ENCODE results near the gene KCNV2.

The KCNV2 gene

DNA sequence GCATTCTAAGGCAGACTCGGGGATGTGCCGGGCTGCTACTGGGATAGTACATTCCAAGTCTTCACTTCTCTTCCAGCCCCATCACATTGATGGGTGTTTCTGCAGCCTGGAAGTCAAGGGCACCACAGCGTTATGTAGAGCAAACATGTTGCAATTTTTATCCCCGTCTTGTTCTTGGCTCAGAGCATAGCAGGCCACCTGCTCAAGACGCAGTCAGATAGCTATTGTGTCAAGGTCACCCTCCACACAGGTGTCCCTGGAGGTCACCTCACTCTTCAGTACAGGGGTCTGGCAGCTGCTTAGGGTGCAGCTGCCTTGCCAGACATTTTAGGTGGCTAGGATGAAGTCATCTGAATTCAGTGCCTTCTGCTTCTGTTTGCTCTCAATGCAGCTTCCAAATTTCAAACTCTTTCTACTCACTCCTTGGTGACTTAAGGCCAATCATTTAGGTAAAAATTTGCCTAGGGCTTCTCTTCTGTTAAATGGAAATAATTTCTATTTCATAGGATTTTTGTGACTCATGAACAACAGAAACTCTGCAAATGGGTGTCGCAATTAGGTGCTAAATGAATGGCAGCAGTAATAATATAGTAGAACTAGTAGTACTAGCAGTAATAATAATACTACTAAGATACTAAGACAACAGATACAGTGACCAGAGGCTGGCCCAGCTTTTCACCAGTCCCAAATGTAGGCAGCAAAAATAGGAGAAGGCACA, 24.3 kb downstream of the KCNV2 start:
- H3K4me3 ChIP-seq (ENCODE audit: low read depth, low read length): no peak overlapping the region
- TF ChIP-seq, protein P1, sequence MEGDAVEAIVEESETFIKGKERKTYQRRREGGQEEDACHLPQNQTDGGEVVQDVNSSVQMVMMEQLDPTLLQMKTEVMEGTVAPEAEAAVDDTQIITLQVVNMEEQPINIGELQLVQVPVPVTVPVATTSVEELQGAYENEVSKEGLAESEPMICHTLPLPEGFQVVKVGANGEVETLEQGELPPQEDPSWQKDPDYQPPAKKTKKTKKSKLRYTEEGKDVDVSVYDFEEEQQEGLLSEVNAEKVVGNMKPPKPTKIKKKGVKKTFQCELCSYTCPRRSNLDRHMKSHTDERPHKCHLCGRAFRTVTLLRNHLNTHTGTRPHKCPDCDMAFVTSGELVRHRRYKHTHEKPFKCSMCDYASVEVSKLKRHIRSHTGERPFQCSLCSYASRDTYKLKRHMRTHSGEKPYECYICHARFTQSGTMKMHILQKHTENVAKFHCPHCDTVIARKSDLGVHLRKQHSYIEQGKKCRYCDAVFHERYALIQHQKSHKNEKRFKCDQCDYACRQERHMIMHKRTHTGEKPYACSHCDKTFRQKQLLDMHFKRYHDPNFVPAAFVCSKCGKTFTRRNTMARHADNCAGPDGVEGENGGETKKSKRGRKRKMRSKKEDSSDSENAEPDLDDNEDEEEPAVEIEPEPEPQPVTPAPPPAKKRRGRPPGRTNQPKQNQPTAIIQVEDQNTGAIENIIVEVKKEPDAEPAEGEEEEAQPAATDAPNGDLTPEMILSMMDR (IDR thresholded peaks at IDR 0.05; ENCODE audit: low read depth, low read length): no peak

DNA sequence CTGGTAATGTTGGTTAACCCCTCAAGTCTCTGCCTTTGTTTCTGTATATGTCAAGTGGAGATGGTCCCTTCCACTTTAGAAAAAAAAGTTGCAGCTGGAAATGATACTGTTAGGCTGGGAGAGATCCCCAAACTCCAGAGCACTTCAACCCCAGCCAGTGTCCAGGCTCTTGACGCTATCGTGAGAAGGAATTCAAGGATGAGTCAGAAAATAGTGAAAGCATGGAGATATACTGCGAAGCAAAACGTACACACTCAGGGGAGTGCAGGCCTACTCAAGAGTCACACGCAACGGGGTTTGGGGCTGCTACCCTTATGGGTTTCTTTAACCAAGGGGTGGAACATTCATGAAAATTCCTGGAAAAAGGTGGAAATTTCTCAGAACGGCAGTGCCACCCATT, 24.9 kb downstream of the KCNV2 start:
- TF ChIP-seq, protein P1 (IDR thresholded peaks at IDR 0.05; ENCODE audit: low read depth, low read length): no peak
- no peak overlapping the region for H3K4me3 ChIP-seq (ENCODE audit: low read depth, low read length)

DNA sequence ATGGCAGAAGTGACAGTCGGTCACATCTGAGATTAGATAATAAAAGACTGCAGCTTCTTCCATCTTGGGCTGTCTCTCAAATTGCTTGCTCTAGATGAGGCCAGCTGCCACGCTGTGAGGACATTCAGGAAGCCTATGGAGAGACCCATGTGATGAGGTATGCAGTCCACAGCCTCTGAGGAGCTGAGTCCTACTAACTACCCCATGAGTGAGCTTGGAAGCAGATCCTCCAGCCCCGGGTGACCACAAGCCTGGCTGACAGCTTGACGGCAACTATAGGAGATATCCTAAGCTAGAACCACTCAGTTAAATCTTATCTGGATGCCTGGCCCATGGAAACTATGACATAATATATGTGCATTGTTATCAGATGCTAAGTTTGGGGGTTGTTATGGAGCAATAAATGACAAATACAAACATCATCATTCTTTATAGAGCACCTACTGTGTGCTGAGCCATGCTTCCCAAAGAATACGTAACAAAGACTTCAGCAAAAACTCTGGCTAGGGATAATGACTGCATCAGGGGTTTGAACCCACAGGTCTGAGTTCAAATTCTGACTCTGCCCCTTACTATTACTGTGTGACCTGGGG, 26.7 kb downstream of the KCNV2 start:
- no peak overlapping the region for H3K4me3 ChIP-seq (ENCODE audit: low read depth, low read length)
- TF ChIP-seq, protein P1 (IDR thresholded peaks at IDR 0.05; ENCODE audit: low read depth, low read length): no peak

DNA sequence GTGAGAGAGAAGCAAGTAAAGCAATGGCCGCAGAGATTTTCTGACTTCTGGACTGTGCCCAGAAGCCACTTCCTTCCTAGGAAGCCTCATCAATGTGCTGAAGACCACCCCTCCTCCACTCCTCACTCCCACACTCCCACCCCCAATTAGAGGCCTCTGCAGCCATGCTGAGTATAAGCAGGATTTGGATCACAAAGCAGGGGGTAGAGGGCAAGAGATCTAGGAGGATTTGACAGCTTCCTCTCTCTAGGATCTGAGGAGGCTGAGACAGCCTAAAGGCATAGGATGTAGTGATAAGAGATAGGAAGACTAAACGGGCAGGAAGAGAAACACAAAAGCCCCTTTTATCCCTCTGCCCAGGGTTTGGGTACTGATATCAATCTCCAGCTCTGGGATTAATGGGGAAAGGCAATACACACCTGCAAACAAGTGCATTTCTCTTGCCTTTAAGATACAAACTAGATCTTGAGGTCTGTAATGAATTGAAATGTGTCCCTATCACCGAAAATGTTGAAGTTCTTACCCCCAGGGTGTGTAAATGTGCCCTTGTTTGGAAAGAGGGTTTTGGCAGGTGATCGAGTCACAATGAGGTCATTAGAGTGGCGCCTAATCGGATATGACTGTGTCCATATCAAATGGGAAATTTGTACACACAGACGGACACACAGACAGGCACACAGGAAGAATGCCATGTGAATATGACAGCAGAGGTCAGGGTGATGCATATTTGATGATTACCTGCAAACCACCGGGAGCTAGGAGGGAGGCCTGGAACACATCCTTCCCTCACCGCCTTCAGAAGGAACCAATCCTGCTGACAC, 28.5 kb downstream of the KCNV2 start:
- TF ChIP-seq, protein P1 (IDR thresholded peaks at IDR 0.05; ENCODE audit: low read depth, low read length): no peak
- no peak overlapping the region for H3K4me3 ChIP-seq (ENCODE audit: low read depth, low read length)

DNA sequence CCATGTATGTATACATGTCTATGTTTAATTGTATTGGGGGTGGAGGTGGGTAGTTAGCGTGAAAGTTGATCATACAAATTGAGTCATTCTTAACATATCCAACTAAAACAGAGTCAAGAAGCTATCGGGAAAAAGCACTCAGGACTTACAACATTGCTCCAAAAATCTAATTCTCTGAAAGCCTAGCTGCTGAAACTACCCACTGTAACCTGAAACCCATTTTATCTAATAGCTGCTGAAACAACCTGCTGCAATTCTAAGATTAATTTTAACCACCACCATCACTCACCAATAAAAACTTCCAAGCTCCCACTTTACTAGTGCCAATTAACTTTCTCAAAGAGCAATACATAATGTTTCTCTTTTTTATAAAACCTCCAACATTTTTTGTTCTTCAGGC, 32.2 kb downstream of the KCNV2 start:
- H3K4me3 ChIP-seq (ENCODE audit: low read depth, low read length): no peak overlapping the region
- TF ChIP-seq, protein P1 (IDR thresholded peaks at IDR 0.05; ENCODE audit: low read depth, low read length): no peak

DNA sequence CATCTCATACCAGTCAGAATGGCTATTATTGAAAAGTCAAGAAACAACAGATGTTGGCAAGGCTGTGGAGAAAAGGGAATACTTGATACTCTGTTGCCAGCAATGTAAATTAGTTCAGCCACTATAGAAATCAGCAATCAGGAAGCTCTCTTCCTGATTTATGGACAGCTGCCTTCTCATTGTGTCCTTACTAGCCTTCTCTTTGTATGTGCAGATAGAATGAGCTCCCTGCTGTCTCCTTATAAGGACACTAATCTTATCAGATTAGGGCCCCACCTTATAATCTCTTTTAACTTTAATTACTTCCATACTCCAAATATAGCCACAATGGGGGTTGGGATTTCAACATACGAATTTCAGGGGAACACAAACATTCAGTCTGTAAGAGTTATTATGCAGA, 38.0 kb downstream of the KCNV2 start:
- no peak overlapping the region for H3K4me3 ChIP-seq (ENCODE audit: low read depth, low read length)
- TF ChIP-seq, protein P1 (IDR thresholded peaks at IDR 0.05; ENCODE audit: low read depth, low read length): no peak
